Erythroblast (primary cell): ENCODE data around the gene ADAM12.

ENCODE experiments used
- GATA1 ChIP-seq: IDR thresholded peaks from 2 replicates; pipeline ENCODE4 v1.6.1; 2011; ENCODE audit warnings: low read depth, mild to moderate bottlenecking, control low read depth, low read length, moderate library complexity
- POLR2A ChIP-seq: IDR thresholded peaks from 2 replicates; pipeline ENCODE4 v1.6.1; 2011; ENCODE audit warnings: mild to moderate bottlenecking, low read length

DNA sequence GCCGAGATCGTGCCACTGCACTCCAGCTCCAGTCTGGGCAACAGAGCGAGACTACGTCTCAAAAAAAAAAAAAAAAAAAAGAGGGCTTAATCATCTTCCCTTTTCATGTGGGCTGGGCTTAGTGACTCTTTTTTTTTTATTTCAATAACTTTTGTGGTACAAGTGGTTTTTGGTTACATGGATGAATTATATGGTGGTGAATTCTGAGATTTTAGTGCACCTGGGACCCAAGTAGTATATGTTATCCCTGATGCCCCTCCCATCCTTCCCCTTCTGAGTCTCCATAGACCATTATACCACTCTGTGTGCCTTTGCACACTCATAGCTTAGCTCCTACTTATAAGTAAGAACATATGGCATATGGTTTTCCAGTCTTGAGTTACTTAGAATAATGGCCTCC, 4.8 kb upstream of the ADAM12 start:
- TF ChIP-seq POLR2A (no peak), GATA1 (no peak)
